ENCODE measurements around the gene PER3. TPM values are rescaled to one million over a fixed set of nuclear protein-coding genes. Genes with fewer than 3 reads are reported as not detected.

The PER3 gene
- total RNA-seq, 1 donor: 22.4 TPM

DNA sequence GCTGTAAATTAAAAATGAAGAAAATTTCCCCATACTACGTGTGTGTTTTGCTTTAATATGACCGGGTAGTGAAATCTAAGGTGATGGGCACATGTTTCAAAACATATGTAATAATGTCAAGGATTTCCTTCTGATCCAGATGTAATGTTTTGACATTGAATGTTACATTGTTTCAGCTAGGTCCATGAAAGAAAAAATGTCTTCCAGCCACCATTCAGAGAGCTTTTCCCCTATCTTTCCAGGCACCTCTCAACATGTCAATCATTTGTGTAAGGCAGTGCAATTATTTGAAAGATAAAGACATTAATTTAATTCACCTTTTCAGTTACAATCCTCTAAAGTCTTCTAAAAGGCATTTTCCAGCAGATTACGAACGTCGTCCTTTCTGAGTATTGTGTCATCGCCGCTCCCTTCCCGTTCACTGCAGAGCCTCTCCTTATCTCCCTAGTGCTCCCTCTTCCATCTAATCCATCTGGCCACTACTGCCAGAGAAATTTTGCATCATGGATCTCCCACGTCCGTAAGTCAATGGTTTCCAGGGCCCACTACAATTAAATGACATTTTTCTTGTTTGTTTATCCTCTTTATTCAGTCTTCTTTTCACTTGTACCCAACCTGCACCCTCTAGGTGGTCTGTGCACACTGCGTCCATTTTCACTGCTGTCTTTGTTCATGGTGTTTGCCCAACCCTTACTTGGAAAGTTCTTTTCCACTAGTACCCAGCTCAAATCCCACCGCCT, 14.2 kb upstream of the PER3 start:
- H4K20me1 ChIP-seq (ENCODE audit: insufficient read depth, low read length): peaks cover 7% of the 10 kb centered on the region
- peaks cover 36% of the 10 kb centered on the region for H3K79me2 ChIP-seq (ENCODE audit: insufficient read depth, low read length)
- TF ChIP-seq, protein P1, sequence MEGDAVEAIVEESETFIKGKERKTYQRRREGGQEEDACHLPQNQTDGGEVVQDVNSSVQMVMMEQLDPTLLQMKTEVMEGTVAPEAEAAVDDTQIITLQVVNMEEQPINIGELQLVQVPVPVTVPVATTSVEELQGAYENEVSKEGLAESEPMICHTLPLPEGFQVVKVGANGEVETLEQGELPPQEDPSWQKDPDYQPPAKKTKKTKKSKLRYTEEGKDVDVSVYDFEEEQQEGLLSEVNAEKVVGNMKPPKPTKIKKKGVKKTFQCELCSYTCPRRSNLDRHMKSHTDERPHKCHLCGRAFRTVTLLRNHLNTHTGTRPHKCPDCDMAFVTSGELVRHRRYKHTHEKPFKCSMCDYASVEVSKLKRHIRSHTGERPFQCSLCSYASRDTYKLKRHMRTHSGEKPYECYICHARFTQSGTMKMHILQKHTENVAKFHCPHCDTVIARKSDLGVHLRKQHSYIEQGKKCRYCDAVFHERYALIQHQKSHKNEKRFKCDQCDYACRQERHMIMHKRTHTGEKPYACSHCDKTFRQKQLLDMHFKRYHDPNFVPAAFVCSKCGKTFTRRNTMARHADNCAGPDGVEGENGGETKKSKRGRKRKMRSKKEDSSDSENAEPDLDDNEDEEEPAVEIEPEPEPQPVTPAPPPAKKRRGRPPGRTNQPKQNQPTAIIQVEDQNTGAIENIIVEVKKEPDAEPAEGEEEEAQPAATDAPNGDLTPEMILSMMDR (IDR thresholded peaks at IDR 0.05; ENCODE audit: extremely low read depth, low read depth, low read length): no peak
- H3K4me1 ChIP-seq (ENCODE audit: insufficient read depth, low read length): peaks cover 11% of the 10 kb centered on the region
- no peaks in the 10 kb centered on the region for H3K27me3 ChIP-seq (ENCODE audit: insufficient read depth, low read length)
- no peak for DNase-seq (ENCODE audit: insufficient read length, low spot score, missing footprints)
- no peak overlapping the region for H3K4me3 ChIP-seq (ENCODE audit: insufficient read depth, low read length)
- H3K27ac ChIP-seq (ENCODE audit: low read depth, low read length): no peak overlapping the region
- H3K36me3 ChIP-seq (ENCODE audit: insufficient read depth, low read length): peaks cover 11% of the 10 kb centered on the region
- H2AFZ ChIP-seq (ENCODE audit: low read length): no peak overlapping the region
- no peaks in the 10 kb centered on the region for H3K9me3 ChIP-seq (ENCODE audit: low read depth, low read length)
- no peak overlapping the region for H3K4me2 ChIP-seq (ENCODE audit: insufficient read depth, low read length)

DNA sequence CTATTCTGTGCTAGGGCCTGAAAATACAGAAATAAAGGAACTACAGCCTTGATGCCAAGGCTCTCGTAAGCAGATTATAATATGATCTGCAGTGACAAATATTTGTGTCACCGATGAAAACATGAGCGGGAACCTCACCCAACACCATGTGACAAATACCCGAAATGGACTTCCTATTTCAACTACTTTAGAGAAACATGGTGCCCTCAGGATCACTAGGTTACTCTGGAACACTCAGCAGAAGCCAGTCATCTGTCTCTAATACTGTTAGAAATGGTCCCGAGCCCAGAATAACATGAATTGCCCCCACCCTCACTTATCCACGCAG, 13.5 kb upstream of the PER3 start:
- no peak for DNase-seq (ENCODE audit: insufficient read length, low spot score, missing footprints)
- Histone ChIP-seq H2AFZ (ENCODE audit: low read length) (peak overlapping the region; percentile 96), H3K9me3 (ENCODE audit: low read depth, low read length) (no peaks in the 10 kb centered on the region), H3K27me3 (ENCODE audit: insufficient read depth, low read length) (no peaks in the 10 kb centered on the region), H3K4me3 (ENCODE audit: insufficient read depth, low read length) (peak overlapping the region; percentile 87), H3K27ac (ENCODE audit: low read depth, low read length) (no peak overlapping the region), H3K4me2 (ENCODE audit: insufficient read depth, low read length) (peak overlapping the region; percentile 99), H4K20me1 (ENCODE audit: insufficient read depth, low read length) (peaks cover 7% of the 10 kb centered on the region), H3K79me2 (ENCODE audit: insufficient read depth, low read length) (peaks cover 41% of the 10 kb centered on the region), H3K4me1 (ENCODE audit: insufficient read depth, low read length) (peaks cover 11% of the 10 kb centered on the region), H3K36me3 (ENCODE audit: insufficient read depth, low read length) (peaks cover 12% of the 10 kb centered on the region)
- TF ChIP-seq, protein P1 (IDR thresholded peaks at IDR 0.05; ENCODE audit: extremely low read depth, low read depth, low read length): no peak

DNA sequence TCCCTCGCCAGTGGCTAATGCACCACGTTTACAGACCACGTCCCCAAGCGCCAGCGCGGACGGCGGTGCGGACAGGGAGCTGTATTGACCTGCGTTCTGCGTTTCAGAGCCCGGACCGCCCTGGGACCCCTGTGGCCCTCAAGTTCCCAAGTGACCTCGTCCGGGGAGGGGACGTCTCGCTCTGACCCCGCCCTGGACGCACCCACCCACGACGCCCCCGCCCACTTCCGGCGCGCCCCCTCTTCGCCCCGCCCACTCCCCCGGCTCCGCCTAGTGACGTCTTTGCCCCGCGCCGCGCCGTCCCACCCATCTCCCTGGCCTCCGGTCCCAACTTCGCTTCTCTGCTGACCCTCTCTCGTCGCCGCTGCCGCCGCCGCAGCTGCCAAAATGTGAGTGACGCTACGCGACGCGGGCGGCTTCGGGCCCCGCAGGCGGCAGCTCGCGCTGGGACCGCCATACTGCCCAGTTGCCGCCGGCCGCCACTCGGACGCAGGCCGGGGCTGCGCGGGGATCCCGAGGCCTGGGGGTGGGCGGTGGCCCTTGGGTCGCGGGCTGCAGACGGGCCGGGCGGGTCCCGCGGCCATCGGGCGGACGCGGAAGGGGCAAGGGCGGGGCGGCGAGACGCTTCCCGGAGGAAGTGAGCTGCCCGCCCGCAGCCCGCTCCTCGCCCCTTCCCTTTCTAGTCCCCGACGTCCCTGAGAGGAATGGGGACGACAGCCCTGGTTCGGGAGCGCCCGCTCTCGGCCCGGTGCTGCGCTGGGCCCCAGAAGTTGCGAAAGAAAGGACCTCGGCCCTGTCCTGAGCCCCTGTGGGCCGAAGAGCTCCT, 12.9 kb upstream of the PER3 start, which contains the start of gene VAMP3:
TSS of gene VAMP3 (plus strand) at position 300 of the 826 bp plus-strand sequence. CDS start at position 388, 88 bp downstream.
- Histone ChIP-seq H3K27me3 (ENCODE audit: insufficient read depth, low read length) (no peaks in the 10 kb centered on the region), H3K36me3 (ENCODE audit: insufficient read depth, low read length) (peaks cover 15% of the 10 kb centered on the region), H4K20me1 (ENCODE audit: insufficient read depth, low read length) (peaks cover 7% of the 10 kb centered on the region), H3K27ac (ENCODE audit: low read depth, low read length) (peak within 1 kb of the TSS; percentile 60), H3K4me2 (ENCODE audit: insufficient read depth, low read length) (peak within 1 kb of the TSS; percentile 99), H2AFZ (ENCODE audit: low read length) (peak within 1 kb of the TSS; percentile 96), H3K9me3 (ENCODE audit: low read depth, low read length) (no peaks in the 10 kb centered on the region), H3K4me3 (ENCODE audit: insufficient read depth, low read length) (peak within 1 kb of the TSS; percentile 87), H3K4me1 (ENCODE audit: insufficient read depth, low read length) (peaks cover 11% of the 10 kb centered on the region), H3K79me2 (ENCODE audit: insufficient read depth, low read length) (peaks cover 47% of the 10 kb centered on the region)
- TF ChIP-seq, protein P1 (IDR thresholded peaks at IDR 0.05; ENCODE audit: extremely low read depth, low read depth, low read length): no peak
- peak; percentile 99 for DNase-seq (ENCODE audit: insufficient read length, low spot score, missing footprints)

DNA sequence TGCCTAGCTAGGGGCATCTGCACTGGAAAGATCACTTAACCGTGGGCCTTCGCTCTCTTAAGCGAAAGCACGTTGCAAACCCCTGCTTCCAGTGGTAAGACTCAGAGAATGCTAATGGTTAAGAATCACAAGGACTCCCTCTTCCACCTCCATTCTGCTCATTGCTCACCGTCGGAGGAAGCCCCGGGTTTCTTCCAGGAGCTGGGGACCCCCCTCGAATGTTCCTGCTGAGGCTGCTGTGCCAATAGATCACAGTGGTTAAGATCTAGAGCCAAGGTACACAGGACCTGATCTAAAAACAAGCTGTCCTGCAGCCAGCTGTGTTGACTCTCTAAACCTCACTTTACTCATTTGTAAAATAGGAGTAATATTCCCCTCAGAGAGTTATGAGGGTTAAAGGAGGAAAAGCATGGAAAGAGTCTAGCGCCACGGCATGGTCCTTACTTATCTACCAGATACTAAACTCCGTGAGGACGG, 12.2 kb upstream of the PER3 start:
- DNase-seq (ENCODE audit: insufficient read length, low spot score, missing footprints): peak; percentile 81
- Histone ChIP-seq H3K4me2 (ENCODE audit: insufficient read depth, low read length) (peak overlapping the region; percentile 99), H4K20me1 (ENCODE audit: insufficient read depth, low read length) (peaks cover 7% of the 10 kb centered on the region), H3K4me1 (ENCODE audit: insufficient read depth, low read length) (peaks cover 11% of the 10 kb centered on the region), H3K27me3 (ENCODE audit: insufficient read depth, low read length) (no peaks in the 10 kb centered on the region), H3K27ac (ENCODE audit: low read depth, low read length) (peak overlapping the region; percentile 60), H3K4me3 (ENCODE audit: insufficient read depth, low read length) (peak overlapping the region; percentile 87), H2AFZ (ENCODE audit: low read length) (peak overlapping the region; percentile 77), H3K79me2 (ENCODE audit: insufficient read depth, low read length) (peaks cover 52% of the 10 kb centered on the region), H3K9me3 (ENCODE audit: low read depth, low read length) (no peaks in the 10 kb centered on the region), H3K36me3 (ENCODE audit: insufficient read depth, low read length) (peaks cover 16% of the 10 kb centered on the region)
- TF ChIP-seq, protein P1 (IDR thresholded peaks at IDR 0.05; ENCODE audit: extremely low read depth, low read depth, low read length): no peak

Measured in osteoblast (primary cell).